ENCODE data around the gene P2RY12. TPM values are rescaled to one million over a fixed set of nuclear protein-coding genes. Genes with fewer than 3 reads are reported as not detected.

P2RY12 gene
- not detected in 2 replicates for total RNA-seq

DNA sequence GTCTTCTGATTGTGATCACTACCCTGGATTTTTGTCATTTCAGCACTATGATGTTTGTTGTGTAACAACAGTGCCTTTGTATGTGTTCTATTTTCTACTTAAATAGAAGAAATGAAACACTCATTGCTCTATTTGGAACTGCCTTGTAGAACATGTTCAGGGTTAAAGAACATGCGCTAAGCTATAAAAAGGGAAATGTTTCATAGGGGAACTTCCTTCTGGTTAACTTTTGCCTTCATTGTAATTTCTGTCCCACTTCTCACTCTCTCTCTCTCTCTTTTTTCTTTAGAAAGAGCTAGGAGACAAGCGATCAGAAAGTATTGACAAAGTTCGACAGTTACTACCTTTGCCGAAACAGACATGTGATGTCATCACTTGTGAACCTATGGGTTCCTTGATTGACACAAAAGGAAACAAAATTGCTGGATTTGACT is at the start of gene P2RY12:
Gene P2RY12, minus strand, starts transcription at position 13 of the 434 bp plus-strand sequence. CDS start 45,908 bp downstream, outside the sequence.
- intact Hi-C loops (cut with micrococcal nuclease), result no loop called here

DNA sequence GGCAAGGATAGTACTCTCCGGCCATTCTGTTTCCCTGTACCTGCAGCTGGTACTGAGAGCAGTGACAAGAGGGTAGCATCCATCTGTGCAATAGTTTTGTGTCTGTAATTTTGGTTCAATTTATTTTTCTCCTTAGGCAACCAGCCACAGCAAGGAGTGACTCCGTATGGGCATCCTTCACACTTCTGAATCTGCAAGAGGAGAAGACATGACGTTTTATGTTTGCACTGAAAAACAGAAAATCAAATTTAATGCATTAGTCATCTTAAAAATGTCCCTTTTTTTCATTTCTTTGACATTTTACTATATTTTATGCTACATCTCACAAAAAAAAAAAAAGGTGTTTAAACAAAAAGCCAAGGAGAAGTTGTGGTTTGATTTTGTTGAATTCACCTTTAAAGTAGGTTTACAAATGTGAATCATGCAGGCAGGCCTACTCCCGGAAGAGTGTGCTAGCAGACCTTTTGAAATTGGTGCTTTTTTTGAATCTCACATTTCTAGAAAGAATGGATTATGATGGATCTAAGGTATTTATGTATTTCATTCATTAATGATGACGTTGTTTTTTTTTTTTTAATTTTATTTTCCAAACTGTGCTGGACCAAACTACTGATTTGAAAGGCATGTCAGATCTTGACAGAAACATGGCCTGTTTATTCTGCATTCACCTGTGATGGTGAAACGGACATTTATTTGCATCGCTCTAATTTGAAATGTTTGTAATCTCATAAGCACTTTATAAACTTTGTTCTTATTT is 48.2 kb upstream of the P2RY12 start:
- intact Hi-C loops (cut with micrococcal nuclease), result loop anchor here (10.0 kb wide), 1 partner anchor 268 kb away; no protein-coding TSS in a partner anchor

DNA sequence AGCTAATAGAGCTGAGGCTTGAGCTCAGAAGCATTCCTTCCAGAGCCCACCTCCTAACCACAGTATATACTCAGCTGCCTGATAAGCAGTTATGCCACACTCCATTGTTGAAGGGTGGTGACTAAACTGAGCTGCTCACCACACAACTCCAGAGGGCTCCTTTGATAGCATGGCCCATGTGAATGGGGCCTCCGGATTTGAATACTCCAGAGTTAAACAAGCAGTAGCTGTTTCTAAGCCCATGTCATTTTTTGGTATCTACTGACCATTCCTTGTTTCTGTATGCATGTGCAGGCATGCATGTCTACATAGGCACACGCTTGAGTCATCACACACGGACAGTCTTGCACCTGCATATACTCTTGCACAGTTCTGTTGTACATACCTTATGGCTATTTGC is 47.4 kb upstream of the P2RY12 start:
- intact Hi-C loops (cut with micrococcal nuclease), result loop anchor here (10.0 kb wide), 1 partner anchor 267 kb away; no protein-coding TSS in a partner anchor

DNA sequence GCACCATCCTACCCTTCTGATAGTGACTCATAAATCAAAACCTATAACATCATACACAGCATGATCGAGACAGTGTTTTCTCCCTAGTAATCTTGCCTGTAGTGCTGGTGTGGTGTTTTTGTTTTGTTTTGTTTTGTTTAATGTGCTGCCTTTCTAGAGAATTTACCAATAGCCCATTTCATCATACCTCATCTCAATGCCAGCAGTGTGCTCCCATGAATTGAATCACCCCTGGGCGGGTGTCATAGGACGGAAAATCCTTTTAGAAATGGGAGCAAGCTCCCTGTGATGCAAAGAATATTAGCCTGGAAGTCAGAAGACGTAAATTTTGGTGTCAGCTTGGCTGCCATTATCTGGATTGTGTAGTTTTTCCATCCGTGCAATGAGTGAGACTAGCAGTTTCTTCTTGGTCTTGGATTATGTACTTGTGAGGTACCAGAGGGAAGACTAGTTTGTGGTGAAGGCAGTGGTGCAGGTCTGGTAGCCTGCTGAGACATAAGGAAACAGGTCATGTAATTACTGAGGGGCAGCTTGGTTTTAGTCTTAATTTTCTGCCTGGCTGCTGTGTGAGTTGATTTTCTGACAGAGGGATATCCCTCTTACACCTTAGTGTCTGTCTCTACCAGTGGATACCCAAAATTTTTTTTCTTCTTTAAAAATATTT is 46.4 kb upstream of the P2RY12 start:
- intact Hi-C loops (cut with micrococcal nuclease), result loop anchor here (10.0 kb wide), 1 partner anchor 266 kb away; no protein-coding TSS in a partner anchor

DNA sequence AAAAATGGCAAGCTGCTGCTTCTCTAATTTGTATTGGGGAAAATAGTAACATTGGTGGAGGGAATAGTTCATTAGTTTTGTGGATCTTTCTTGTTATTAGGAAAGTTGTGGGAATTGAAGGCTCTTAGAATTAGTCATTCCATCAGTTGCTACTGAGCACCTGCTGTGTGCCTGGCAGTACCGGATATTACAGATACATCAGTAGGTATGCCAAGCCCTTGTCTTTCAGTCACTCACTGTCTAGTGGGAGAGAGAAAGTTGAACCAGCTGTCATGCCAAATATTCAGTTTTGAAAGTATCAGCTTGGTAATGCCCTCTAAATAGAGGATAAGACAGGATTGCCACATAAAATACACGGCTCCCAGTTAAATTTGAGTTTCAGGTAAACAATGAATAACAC is 43.8 kb upstream of the P2RY12 start:
- intact Hi-C loops (cut with micrococcal nuclease), result no loop called here

DNA sequence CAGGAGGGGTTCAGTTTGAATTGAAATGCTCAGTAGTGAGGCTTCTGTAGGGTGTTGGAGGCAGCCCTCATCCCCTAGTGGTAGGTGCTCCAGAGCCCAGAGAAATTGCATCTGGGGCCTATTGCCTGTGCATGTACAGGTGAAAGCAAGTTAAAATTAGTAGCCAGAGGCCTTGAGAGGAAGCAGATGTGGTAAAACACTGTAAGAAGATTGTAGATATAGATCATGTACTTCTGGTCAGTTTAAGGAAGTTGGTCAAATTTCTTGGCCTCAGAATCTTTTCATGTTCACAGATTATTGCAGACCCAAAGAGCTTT is 41.7 kb upstream of the P2RY12 start:
- intact Hi-C loops (cut with micrococcal nuclease), result no loop called here

DNA sequence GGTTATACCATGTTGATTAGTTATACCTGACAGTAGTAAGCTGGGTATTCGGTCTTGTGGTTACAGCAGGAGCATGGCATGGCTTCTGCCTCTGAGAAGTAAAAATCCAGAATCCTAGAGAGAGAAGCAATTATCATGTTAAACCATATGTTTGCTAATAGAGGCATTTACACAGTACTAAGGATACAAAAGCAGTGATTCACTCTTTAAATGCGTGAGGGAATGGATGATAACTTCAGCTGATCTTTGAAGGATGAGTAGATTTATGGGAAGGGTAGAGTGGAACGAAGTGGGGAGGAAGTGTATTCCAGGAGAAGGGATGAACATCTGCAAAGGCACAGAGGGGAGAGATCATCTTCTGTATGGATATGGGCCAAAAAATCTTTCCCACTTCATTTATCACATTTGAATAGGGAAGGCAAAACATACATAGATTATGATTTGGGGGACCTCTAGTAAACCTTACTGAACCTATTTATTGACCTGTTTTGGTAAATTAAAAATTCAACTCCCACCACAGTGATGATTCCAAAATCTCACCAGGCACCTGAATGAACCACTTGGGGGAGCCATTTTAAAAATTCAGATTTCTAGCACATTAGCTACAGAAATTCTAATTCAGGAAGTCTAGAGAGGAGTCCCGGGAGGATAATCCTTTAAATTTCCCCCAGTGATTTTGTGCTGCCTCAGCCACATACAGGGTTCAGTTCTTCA is 41.2 kb upstream of the P2RY12 start:
- intact Hi-C loops (cut with micrococcal nuclease), result no loop called here

DNA sequence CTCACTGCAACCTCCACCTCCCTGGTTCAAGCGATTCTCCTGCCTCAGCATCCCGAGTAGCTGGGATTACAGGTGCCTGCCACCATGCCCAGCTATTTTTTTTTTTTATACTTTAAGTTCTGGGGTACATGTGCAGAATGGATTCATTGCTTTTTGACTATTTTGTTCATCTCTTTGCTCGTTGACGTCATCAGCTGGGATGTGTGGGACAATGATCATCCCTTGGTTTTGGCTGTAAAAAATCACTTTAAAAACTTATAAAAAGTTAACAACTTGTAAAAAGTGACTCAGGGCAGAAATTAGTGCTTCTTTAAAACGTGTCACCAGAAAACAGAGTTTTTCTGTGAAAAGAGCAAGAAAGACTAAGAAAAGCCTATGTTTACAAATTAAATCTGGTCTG is 38.5 kb upstream of the P2RY12 start:
- intact Hi-C loops (cut with micrococcal nuclease), result no loop called here

DNA sequence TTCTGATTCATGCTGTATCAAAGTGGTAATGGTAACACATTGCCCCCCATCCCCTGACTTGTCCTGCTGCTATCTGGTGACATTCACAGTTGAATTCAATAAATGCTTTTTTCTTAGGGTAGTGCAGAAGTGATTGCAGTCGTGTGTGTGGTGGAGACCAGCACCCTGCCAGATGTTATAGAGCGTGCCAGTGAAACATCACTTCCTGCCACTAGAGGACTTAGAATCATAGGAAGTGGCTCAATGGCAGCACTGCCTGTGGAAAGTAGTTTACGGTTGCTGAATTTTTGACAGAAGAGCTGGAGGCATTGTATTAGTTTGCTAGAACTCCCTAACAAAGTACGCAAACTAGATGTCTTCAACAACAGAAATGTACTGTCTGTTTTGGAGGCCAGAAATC is 37.4 kb upstream of the P2RY12 start:
- intact Hi-C loops (cut with micrococcal nuclease), result no loop called here

DNA sequence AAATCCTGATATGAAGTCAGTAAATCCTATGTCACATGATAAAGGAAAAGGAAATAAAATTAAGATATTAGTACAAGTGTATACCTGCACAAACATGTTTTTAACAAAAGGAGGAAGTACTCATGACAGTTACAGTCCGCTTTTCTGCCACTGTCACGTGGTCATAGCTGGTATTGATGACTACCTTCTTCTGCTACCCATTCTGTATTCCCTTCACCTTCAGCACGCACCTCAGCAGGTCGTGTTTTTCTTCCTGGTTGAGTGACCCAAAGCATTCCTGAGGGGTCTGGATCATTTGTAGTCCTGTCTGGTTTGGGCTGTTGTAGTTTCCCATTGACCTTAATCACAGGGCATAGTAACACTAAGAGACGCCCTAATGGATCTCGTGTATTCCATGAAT is 35.3 kb upstream of the P2RY12 start:
- intact Hi-C loops (cut with micrococcal nuclease), result no loop called here

DNA sequence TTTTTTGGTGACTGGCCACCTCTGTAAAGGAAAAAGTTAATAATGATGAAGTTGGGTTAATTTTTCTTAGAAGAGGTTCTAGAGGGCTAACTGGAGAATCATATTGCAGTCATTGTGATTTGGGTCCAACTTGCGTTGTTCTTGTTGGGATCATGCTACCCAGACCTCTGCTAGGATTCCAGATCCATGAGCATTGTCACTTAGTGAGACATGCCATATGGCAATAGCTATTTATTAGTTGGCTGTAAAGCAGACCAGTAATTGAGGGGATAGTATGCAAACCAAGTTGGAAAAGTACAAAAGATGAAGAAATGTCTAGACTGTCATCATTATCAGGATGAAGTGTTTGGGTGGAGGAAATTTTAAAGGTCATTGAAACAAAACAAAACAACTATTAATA is 30.7 kb upstream of the P2RY12 start:
- intact Hi-C loops (cut with micrococcal nuclease), result no loop called here

DNA sequence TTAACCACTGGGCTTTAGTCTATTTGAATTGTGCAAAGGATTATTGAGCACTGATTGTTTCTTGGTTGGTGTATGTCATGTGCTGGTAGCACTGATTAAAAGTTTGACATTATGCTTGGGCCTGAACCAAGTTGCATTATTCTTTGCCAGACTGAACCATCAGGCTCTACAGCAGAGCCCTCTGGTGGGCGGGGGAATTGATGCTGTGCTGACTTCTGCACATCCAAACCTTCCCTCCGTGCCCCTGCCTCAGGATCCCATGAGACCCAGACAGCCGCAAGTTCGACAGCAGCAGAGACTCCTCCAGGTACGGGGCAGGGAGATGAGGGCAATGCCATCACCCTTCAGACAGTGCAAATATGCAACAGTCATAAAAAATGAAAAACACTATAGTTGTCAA is 28.4 kb upstream of the P2RY12 start:
- intact Hi-C loops (cut with micrococcal nuclease), result no loop called here

DNA sequence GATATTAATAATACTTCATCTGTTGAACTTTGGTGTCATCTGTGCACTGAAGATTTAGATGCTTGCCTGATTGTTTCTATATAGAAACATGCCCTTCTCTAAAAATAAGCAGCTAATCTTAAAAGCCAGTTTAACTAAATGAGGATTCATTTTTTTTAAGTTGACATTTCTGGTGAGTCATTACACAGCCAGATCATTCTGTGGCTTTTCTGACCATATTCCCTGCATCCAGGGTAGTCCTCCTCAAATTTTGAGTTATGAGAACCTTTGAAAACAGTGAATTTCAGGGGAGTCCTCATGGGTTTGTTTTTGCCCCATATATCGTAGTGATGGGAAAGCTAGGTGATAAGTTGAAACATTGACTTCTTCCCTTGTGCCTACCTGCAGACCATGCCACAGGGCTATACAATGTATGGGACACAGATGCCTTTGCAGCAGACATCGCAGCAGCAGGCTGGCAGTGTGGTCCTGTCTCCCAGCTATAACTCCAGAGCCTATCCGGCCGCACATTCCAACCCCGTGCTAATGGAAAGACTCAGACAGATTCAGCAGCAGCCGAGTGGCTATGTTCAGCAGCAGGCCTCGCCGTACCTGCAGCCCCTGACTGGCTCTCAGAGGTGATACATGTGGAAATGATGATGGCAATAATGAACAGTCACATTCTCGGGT is 26.5 kb upstream of the P2RY12 start:
- intact Hi-C loops (cut with micrococcal nuclease), result no loop called here

DNA sequence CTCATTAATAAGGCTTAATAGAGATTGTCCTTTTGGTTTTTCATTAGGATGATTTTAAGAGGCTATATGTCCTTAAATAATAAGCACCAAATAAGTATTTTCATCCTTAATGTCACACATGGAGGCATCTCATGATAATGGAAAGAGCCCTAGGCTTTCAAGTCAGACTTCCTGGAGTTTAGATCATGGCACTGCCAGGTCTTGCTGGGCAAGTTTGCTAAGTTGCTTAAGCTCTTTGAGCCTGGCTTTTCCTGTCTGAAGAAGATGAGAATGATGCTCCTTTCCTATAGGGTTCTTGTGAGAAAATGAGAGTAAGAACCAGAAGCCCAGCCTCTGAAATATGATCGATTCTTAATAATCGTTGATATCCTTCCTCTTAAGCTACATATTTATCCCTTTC is 23.4 kb upstream of the P2RY12 start:
- intact Hi-C loops (cut with micrococcal nuclease), result no loop called here

DNA sequence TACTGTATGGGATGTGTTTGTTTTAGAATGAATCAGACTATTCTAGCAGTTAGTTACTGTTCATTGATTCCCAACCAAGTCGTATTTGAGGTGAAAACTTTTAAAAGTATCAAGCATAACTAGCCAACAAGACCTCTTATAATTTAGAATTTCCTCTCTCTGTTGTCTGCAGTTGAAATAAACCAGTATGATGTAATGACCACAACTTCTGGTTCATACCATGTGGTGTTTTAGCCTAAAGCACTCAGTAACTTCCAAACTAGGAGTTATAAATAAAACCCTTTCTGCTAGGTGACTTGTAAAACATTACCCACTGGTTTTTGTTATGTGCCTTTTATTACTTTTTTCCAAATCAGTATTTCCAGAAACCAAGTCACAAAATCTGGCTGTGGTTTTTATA is 19.8 kb upstream of the P2RY12 start:
- intact Hi-C loops (cut with micrococcal nuclease), result no loop called here

DNA sequence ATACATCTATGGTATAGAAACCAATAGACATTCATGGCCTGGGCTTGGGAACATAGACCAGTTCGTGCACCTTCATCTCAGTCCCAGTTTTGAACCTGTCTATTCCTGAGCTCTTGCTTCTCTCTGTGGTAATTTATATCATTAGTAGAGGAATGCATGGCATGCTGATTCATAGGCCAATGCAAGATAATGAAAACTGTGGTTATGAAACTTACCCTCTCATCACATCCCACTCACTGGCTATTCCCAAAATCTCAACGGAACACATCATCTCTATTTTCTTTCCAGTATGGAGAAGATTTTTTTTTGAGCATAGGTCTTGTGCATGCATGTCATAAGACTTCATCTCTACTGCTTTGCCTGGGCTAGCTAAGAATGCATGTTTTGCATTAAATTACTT is 18.7 kb upstream of the P2RY12 start:
- intact Hi-C loops (cut with micrococcal nuclease), result no loop called here

DNA sequence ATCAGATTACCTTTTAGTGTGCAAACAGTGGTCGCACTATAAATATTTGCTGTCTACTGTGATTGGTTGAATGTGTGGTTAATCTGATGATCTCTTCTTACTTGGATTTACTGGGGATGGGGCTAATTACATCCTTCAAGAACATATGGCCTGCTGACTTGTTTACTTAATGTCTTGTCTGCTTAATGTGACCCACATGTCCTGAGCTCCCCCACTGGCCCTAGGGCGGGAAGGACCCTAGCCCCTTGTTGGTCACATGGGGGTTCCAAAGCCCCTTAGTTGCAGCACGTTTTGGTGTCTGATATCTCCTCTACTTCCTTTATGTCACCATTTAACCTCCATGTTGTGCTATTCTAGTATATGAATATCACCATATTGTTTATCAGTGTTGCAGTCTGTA is 17.8 kb upstream of the P2RY12 start:
- intact Hi-C loops (cut with micrococcal nuclease), result no loop called here

DNA sequence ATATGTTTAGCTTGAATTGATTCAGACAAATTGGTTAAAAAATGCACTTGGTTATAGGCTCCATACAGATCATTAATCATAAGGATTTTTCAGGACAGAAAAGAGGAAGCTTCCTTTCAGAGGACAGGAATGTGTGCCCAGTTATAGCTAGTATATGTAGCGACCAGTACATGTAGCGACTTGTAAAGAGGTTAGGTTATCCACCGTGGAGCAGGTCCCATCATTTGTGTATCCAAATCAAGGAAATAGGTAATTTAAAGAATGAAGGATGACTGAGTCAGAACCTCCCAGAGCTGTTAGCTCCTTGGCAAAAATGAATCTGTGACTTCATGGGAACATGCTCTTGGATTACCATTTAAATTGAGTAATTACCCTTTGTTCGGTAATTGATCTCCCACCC is 15.8 kb upstream of the P2RY12 start:
- intact Hi-C loops (cut with micrococcal nuclease), result no loop called here

DNA sequence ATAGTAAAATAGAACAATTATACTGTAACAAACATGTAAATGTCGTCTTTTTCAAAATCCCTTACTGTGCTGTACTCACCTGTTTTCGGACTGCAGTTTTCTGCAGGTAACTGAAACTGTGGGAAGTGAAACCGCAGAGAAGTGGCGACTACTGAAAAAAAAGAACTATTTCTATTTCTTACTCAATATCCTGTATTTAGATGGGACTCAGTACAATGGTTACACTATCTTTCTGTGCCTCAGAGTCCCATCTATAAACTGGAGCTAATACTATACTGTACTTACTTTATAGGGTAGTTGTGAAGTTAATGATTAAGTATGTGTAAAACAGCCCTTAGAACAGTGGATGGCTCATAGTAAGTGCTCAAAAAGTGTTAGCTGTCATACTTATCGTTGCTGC is 14.3 kb upstream of the P2RY12 start:
- intact Hi-C loops (cut with micrococcal nuclease), result no loop called here

DNA sequence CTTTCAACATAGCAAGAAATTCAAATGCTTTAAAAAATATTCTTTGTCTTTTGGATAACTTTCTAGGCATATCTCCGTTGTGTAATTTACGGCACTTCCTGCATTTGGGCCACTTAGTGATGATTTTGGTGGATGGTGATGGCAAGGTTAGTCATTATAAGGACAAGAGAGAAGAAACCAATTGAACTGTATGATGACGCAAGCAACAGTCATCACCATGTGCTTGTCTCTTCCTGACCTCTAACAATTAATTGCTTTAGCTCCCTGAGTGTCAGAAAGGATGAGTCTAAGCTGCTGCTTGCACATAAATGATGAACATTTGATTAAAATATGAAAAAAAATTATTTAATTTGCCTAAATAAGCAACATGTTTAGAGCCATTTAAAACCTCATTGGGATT is 11.3 kb upstream of the P2RY12 start:
- intact Hi-C loops (cut with micrococcal nuclease), result no loop called here

DNA sequence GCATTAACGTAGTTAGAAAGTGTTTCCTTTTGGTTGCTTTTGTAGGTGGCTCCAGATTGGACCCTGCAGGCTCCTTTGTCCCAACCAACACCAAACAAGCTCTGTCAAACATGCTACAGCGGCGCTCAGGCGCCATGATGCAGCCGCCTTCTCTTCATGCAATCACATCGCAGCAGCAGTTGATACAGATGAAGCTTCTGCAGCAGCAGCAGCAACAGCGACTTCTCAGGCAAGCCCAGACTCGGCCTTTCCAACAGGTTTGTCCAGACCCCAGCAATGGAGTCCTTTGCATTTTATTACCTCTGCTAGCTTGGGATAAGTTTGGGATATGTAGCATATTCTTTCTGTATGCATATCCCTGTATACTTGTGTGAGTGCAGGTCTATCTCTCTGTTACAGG is 10.1 kb upstream of the P2RY12 start:
- intact Hi-C loops (cut with micrococcal nuclease), result no loop called here

DNA sequence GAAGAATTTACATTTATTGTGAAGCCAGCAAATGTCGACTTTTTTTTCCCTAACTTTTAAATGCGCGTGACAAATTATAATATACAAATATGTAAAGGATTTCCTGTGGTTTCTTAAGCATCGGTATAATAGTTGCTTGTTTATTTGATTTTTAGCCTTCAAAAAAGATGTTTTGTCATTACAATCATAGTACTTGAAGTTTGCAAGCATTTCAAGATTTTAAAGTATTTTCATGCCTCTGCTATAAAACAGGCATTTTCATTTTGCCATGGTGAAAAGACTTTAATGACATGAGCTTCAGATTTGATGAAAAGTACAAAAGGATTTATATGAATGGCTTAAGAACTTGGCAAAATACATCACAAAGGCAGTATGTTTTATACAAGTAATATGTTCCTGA is 9.4 kb upstream of the P2RY12 start:
- intact Hi-C loops (cut with micrococcal nuclease), result no loop called here

All from T-helper 2 cell treated with Interferon-gamma antibody and Interleukin-4, amounts not matched to agents 100 ng/mL and 5 ng/mL, for 36 hours (primary cell).